ENCODE data around the gene PPFIA3.
"Not testable (repeated sequence)": the region's sequence is repeated elsewhere in the genome, so short reads cannot be mapped to it uniquely, and the experiment has no call there.

The PPFIA3 gene

GRCh38 chr19:49125025-49125731 is 5.8 kb downstream of the PPFIA3 start:
- no peak for DNase-seq (ENCODE audit: low spot score)

GRCh38 chr19:49126575-49126974 is 7.2 kb downstream of the PPFIA3 start:
- DNase-seq (ENCODE audit: low spot score): no peak

- DNase-seq (ENCODE audit: low spot score): not testable (repeated sequence)
These were observed 7.9 kb downstream of the PPFIA3 start for GRCh38 chr19:49127225-49127624.

- peak; percentile 96 for DNase-seq (ENCODE audit: low spot score)
These were observed 8.6 kb downstream of the PPFIA3 start for GRCh38 chr19:49127674-49128544.

- DNase-seq (ENCODE audit: low spot score): no peak
These were observed 9.3 kb downstream of the PPFIA3 start for GRCh38 chr19:49128545-49129237.

- DNase-seq (ENCODE audit: low spot score): no peak
These were observed 9.9 kb downstream of the PPFIA3 start for GRCh38 chr19:49129238-49129583.

GRCh38 chr19:49130325-49130724 is 11.0 kb downstream of the PPFIA3 start:
- no peak for DNase-seq (ENCODE audit: low spot score)

- no peak for DNase-seq (ENCODE audit: low spot score)
These were observed 13.7 kb downstream of the PPFIA3 start for GRCh38 chr19:49132974-49133609.

- DNase-seq (ENCODE audit: low spot score): peak; percentile 71
These were observed 14.5 kb downstream of the PPFIA3 start for GRCh38 chr19:49133621-49134454.

GRCh38 chr19:49135686-49136085 is 16.3 kb downstream of the PPFIA3 start:
- no peak for DNase-seq (ENCODE audit: low spot score)

- no peak for DNase-seq (ENCODE audit: low spot score)
These were observed 17.4 kb downstream of the PPFIA3 start for GRCh38 chr19:49136771-49137171.

- no peak for DNase-seq (ENCODE audit: low spot score)
These were observed 21.6 kb downstream of the PPFIA3 start for GRCh38 chr19:49140951-49141350.

- DNase-seq (ENCODE audit: low spot score): no peak
These were observed 22.0 kb downstream of the PPFIA3 start for GRCh38 chr19:49141352-49141751.

GRCh38 chr19:49142866-49143335 is 23.6 kb downstream of the PPFIA3 start:
- peak; percentile 92 for DNase-seq (ENCODE audit: low spot score)

GRCh38 chr19:49145573-49146407 is 26.4 kb downstream of the PPFIA3 start:
- DNase-seq (ENCODE audit: low spot score): peak; percentile 63

GRCh38 chr19:49146408-49146770 is 27.0 kb downstream of the PPFIA3 start:
- not testable (repeated sequence) for DNase-seq (ENCODE audit: low spot score)

GRCh38 chr19:49148044-49148682 is 28.8 kb downstream of the PPFIA3 start:
- DNase-seq (ENCODE audit: low spot score): no peak

GRCh38 chr19:49148784-49149651 is 29.7 kb downstream of the PPFIA3 start:
- peak; percentile 93 for DNase-seq (ENCODE audit: low spot score)

GRCh38 chr19:49149652-49150105 is 30.3 kb downstream of the PPFIA3 start:
- peak; percentile 67 for DNase-seq (ENCODE audit: low spot score)
